ENCODE results near the gene FAM43B. TPM values are rescaled to one million over a fixed set of nuclear protein-coding genes. Genes with fewer than 3 reads are reported as not detected.

FAM43B gene
- total RNA-seq, 1 experiment from 2014 or later: 2.9 TPM

Other genes with a start within 250 kb of the FAM43B start
- gene CAMK2N1, start 66.4 kb upstream of the FAM43B start, total RNA-seq (2021): 10.0 to 10.9 TPM (median 10.1 TPM) in 3 replicates
- 21.0 to 22.2 TPM (median 21.9 TPM) in 3 replicates for gene MUL1, start 44.4 kb upstream of the FAM43B start, total RNA-seq (2021)
- gene CDA, start 36.5 kb downstream of the FAM43B start, total RNA-seq (2021): 7.3 to 12.5 TPM (median 7.5 TPM) in 3 replicates
- gene PINK1, start 80.9 kb downstream of the FAM43B start, total RNA-seq (2021): 34.7 to 47.7 TPM (median 35.1 TPM) in 3 replicates
- 299 to 306 TPM (median 300 TPM) in 3 replicates for gene DDOST, start 108.8 kb downstream of the FAM43B start, total RNA-seq (2021)
- gene KIF17, start 165.4 kb downstream of the FAM43B start, total RNA-seq (2021): 8.1 to 16.1 TPM (median 14.3 TPM) in 3 replicates
- gene SH2D5, start 180.1 kb downstream of the FAM43B start, total RNA-seq (2021): 13.4 to 17.8 TPM (median 13.8 TPM) in 3 replicates
- gene HP1BP3, start 234.7 kb downstream of the FAM43B start, total RNA-seq (2021): 121 to 140 TPM (median 132 TPM) in 3 replicates

Measured in WTC11 (cell line).